Stimulated activated CD8-positive, alpha-beta memory T cell treated with anti-CD3 and anti-CD28 coated beads, Interleukin-2, amount 100 ng/mL, for 48 hours (primary cell): ENCODE measurements around the gene CDK17.
"Not testable (repeated sequence)": the region's sequence is repeated elsewhere in the genome, so short reads cannot be mapped to it uniquely, and the experiment has no call there.

ENCODE experiments used
- DNase-seq, 2 donors: peaks; one replicate each; pipeline ENCODE4 v3.0.0-alpha.2; 2020; ENCODE audit warnings: low read depth in 2 of 2

The CDK17 gene

DNA sequence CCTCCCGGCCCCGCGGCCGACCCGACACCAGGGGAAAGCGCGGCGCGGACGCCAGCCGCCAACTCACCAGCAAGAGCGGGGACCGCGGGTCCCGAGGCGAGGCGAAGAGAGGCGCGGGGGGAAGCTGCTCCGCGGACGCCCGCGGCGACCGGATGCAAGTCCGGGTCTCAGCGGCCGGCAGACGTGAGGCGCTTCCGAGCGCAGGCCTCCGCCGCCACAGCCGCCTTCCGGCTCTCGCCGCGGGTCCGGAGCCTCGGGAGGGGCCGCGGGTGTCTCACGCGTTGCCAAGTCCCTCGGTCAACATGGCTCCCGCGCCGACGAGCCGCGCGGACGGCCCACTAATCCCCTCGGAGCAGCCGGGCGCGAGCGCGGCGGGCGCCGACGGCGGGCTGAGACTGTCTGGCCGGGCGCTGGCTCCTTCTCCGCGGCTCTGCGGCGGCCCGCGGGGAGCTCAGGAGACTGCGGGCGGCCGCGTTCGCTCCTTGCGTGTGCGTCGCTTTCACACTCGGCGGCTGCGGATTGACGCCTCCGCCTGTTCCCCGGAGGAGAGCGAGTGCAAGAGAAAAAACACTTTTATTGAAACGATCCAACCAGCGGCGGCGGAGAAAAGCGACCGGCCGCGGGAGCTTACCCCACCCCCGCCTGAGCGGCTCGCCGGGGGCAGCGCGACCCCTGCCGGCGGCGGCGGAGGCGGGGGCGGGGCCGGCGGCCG, at the start of gene CDK17:
TSS of gene CDK17 (minus strand) at position 521 of the 712 bp plus-strand sequence. CDS start 65,603 bp downstream, outside the sequence.
- peak; percentile 79 to 81 for DNase-seq

DNA sequence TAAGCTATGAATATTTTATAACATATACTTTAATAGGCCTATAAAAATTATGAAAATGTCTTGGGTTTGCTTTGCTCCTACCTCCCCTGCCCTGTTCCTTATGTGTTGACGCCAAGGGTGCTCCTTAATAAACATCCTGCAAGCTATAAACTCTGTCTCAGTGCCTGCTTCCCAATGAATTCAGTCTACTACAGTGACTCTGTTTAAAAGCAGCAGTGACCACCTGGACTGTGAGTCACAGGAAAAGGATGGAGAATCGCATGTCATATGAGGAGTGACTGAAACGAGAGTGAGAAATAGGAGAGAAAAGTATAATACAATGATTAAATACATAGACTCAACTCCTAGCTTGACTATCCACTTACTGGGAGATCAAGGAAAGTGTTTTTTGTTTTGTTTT, 48.1 kb upstream of the CDK17 start:
- no peak for DNase-seq

DNA sequence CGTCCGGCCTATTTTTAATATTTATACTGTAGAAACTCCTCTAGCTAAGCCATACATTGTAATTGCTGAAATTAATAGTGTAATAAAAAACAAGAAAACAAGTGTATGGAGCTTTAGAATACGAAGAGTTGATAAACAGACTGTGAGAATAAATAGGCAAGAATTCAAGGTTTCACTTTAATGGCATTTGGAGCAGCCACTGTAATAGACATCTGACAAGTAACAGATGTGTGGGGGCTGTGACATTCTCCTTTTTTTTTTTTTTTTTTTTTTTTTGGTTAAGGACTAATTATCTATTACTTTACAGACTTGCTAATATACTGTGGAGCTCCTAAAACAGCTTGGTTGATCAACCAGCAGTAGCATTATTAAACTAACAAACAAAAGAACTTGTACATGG, 47.0 kb upstream of the CDK17 start:
- no peak for DNase-seq

DNA sequence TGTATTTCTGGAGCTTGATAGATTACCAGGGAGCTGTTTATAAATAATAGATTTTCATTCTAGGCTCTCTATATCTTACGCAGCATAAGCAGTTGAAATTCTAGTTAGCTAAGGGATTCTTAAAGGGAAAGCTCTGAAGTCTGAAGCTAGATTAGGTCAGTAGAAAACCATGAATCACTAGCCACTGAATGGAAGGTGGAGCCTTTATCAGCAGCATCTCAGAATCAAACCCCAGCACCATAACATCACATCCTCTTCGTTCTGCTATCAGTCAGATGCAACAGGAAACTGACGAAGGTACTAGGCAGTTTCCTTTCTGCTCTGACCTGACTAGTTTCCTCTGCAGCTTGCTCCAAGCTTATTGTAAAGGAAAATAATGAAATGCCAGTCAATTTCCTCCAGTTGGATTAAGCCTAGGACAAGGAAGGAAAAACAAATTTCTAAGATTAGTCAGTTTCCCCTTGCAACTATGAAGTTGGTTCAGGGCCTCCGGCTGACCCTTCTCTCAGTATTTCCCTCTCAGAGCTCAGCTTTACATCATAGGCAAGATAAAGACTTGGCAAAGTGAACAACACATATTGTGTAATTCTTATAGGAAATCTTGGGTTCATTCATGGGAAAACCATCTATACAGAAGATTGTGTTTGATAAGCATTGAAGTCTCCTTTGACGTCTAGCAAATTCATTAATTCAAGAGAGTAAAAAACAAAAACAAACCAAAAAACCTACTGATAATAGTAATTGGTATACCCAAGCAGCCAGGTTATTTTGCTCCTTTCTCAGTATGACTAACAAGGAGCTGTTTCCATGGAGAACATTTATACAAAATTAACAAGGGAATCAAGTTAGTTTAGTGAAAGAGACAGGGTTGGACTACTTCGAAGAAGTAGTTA, 45.7 kb upstream of the CDK17 start:
- no peak for DNase-seq

DNA sequence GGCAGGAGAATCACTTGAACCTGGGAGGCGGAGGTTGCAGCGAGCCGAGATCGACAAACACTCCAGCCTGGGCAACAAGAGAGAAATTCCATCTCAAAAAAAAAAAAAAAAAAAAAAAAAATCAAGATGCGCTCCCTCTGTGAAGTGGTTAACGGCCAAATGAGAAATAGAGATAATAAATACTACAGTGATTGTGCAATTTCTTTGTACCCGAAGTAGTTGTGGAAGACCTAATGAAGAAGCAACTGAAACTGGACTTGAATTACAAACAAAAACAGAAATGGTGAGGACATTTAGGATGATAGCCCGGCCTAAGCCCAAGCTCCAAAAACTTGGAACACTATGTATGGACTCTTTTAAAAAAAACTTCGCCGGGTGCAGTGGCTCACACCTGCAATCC, 44.2 kb upstream of the CDK17 start:
- DNase-seq: no peak

DNA sequence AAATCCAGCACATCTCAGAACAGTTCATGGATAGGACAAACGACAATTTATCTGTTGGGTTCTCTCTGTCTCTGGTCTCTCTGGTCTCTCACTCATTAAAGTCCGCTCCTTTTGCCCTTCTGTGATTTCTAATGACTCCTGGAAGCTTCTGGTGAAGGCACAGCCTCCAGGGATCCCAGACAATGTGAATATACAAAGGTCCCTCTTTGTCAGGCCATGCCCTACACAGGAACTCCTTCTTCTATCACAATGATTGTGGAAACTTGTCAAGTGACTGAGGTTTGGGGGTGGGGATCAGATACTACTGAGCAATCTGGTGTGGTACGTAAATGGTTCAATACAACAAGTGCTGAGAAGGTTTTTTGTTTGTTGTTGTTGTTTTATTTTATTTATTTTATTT, 42.7 kb upstream of the CDK17 start:
- no peak for DNase-seq

DNA sequence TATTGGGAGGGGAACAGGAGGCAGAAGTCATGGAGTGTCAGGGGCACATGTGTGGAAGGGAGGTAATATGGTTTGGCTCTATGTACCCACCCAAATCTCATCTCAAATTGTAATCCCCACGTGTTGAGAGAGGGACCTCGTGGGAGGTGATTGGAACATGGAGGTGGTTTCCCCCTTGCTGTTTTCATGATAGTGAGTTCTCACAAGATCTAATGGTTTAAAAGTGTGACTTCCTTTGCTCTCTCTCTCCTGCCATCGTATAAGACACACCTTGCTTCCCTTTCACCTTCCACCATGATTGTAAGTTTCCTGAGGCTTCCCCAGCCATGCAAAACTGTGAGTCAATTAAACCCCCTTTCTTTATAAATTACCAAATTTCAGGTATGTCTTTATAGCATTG, 41.6 kb upstream of the CDK17 start:
- no peak for DNase-seq

DNA sequence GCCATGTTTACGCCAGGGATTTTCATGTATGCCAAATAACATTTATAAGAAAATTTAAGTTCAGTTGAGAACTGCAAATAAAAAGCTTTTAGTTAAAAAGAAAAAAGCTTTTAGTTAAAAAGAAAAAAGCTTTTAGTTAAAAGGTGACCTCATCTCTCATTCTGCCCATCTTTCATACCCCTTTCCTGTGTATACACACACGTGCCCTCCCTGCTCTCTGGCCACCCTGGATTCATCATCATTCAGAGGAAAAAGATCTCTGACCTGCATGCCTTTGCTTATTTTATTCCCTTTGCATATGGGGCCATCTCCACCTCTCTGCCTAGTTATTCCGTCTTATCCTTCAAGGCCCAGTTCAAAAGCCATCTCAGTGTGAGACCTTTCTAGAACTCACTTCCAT, 38.1 kb upstream of the CDK17 start:
- DNase-seq: no peak

DNA sequence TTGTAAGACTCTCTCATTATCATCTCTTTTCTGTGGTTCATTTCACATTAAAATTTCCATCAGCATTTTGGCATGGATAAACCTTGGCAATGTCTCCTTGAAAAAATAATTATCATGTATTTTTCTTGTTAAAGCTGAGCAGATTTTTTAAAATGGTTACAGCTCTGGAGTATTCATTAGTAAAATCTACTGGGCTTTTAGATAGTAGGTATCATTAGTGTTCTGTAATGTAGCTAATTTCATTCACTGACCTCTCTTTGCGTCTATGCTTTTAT, 36.9 kb upstream of the CDK17 start:
- DNase-seq: no peak

DNA sequence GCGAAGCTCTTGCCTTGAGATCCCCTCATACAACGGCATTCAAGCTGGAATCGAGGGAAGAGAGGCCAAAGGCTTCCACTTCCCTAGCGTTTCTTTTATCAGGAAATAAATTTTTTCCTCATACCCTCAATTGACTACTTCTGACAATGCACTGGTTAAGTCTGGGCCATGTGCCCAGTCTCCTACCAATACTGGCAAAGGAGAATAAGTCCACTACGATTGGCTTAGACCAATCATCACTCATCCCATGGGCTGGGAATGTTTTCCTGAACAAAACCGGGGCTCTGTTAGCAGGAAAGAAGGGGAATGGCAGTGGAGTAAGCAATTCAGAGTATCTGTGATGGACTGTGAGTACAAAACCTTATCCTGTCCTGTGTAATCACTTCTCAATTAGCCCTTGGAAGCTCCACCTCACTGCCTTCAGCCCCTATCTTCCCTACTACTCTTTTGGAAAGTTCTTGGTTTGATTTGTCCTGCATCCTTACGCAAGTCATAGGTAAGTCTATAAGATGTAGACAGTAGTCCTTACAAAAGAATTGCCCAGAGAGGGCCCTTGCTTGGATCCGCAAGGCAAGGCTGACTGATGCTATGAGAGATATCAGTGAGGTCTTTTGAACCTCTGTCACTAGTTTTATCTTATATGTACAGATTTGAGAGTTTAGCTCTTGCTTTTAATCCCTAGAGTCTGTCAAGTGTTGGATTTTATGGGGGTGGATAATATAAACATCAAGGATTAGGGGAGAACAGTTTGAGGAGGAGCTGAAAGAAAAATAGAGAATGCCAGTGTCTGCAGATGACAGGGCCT, 36.3 kb upstream of the CDK17 start:
- no peak for DNase-seq

DNA sequence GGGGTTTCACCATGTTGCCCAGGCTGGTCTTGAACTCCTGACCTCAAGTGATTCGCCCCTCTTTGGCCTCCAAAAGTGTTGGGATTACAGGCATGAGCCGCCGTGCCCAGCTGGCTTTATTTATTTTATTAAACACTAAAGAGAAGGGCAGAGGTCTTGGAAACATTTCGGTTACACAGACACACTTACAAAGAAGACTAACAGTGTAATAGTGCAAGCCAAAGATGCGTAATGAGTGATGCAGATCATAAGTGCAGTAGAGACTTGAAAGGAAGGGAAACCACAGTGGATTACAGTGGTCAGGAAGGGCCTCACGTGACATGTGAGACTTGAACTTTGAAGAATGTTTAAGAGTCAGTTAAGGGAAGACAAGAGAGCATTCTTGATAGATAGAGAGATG, 33.9 kb upstream of the CDK17 start:
- peak; percentile 20 to 36 for DNase-seq

DNA sequence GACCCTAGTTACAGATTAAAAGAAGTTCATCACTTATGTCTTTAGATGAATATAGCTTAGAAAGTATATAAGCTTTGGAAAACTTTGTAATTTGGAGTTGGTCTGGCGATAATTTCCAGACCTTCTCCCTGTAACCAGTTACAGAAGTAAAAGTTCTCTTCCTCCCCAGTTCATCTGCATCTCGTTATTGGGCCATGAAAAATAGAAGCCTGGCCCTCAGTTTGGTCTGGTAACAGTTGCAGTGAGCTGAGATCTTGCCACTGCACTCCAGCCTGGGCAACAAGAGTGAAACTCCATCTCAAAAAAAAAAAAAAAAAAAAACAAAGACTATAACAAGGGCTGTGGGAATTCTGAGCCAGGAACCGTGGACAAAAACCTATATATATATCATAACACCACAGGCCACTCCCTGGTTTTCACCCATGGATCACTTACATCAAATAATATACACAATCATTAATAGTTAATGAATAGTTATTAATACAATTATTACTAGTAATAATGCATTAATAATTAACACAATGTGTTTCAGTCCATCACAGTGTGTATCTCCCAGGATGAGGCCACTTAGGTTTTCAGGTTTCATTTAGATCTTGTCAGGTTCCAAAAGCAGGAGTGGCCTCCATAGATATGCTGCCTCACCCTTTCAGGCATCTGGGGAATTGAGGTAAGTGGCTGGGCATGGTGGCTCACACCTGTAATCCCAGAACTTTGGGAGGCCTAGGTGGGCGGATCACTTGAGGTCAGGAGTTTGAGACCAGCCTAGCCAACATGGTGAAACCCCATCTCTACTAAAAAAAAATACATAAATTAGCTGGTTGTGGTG, 32.5 kb upstream of the CDK17 start:
- not testable (repeated sequence) for DNase-seq

DNA sequence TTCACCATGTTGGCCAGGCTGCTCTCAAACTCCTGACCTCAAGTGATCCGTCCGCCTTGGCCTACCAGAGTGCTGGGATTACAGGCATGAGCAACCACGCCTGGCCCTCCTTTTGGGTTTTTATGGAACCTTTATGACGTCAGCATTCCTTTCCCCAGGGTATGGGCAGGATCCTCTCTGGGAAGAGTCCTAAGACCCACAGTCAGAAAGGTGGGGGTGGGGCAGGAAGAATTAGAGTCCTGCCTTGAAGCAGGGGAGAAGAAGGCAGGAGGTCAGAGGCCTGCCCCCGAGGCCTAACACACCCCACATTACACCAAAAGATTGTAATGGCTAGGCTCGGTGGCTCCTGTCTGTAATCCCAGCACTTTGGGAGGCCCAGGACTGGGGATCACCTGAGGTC, 30.8 kb upstream of the CDK17 start:
- DNase-seq: no peak

DNA sequence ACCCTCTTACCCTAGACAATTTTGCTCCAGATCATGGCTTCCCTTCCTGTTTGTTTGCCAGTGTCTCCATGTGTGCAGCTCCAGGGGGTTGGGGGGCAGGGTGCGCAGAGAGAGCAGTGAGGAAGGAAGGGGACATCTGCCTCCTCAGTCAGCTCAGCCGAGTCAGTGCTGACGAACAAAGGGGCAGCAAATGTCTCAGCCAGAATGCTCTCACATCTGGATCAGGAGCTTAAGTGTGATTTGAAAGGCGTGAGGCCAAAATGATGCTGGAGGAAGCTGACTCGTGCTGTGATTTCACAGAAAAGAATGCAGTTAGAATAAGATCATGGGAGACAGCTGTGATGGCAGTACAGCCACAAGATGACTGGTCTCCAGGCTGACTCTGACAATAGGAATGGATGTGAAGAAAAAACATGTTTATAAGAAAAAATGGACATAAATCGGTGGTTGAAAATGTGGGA, 27.1 kb upstream of the CDK17 start:
- peak in 1 of 2 donors; percentile 34 for DNase-seq

DNA sequence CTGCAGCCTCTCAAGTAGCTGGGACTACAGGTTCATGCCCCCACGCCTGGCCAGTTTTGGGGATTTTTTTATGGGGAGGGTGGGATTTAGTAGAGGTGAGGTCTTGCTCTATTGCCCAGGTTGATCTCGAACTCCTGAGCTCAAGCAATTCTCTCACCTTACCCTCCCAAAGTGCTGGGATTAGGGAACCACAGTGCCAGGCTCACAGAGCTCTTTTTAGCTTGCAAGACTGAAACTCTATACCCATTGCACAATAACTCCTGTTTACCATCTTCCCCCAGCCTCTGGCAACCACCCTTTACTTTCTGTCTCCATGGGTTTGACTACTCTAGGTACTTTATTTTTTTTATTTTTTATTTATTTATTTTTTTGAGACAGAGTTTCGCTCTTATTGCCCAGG, 25.7 kb upstream of the CDK17 start:
- no peak for DNase-seq

DNA sequence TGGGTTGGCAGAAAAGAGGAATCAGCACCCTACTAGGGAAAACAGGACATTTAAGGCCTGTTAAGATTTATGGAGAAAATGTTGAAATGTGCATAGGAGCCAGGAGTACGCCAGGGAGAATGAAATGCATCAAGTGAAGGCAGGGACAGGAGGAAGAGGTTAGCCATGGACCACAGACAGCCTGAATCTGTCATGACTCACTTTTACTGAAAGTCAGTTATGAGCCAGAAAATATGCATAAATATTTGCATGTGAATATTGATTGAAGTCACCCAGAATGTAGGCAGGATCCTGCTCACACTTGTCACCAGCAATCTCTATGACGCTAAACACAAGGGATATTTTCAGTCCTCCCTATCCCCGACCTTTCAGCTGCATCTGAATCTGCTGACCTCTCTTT, 25.1 kb upstream of the CDK17 start:
- DNase-seq: no peak

DNA sequence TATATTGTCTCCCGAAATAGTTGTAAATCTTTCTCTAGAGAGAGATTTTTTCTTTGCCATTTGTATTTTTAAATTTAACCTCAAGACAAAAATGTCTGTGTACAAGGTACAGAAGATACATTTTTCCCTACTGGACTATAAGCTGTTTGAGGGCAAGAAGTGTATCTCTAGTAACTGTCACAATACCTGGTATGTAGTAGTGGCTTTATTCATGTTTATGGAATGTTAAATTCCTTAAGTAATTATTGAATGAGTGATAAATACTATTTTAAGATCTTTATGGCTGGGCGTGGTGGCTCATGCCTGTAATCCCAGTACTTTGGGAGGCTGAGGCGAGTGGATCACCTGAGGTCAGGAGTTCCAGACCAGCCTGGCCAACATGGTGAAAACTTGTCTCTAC, 24.4 kb upstream of the CDK17 start:
- DNase-seq: no peak

DNA sequence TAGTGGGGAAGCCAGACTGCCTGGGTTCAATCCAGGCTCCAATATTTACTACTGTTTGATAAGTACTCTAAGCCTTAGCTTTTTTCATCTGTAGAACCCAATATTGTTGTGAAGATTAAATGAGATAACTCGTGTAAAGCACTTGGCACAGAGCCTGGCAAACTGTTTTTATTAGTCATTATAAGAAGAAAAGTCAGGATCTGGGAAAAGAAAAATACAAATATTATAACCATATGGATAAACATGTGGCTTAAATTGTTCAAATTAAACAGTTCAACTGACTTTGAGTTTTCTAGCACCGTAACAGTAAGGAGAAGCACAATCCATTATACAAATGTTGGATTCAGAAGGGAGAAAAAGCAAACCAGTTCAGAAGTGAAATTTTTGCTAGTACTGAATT, 22.0 kb upstream of the CDK17 start:
- no peak for DNase-seq

DNA sequence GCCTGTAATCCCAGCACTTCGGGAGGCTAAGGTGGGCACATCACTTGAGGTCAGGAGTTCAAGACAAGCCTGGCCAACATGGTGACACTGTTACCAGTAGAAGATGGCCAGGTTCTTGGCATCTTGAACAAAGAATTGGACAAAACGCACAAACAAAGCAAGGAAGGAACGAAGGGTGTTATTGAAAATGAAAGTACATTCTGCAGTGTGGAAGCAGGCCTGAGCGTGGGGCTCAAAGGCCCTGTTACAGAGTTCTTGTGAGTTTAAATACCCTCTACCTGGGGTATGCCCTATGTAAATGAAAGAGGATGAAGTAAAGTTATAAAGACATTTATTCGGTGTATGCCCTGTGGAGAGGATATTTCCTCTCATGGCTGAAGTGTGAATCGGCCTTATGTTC, 20.8 kb upstream of the CDK17 start:
- DNase-seq: no peak

DNA sequence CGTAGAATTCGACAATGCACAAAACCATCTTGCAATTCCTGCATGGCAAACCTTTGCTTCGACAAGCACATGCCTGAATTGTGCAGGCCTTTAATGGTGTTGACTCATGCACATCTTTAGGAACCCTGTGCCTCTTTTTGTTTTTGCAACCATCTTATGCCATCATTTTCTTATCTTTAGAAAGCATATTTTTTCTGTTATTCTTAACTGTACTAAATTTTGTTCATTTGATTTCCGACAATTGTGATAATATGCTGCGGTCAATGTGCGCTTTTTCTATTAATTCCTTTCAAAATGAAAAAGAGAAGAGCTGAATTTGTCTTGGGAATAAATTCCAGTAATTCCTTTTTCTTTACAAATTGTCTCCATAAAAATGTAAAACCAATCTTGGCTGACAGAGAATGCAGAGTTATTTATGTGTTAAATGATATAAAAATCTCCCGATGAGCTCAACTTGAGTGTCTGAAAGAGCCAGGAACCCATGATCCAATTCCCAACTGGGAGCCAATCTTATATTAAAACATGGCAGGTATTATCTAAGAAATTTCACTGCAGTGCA, 20.1 kb upstream of the CDK17 start:
- DNase-seq: no peak

DNA sequence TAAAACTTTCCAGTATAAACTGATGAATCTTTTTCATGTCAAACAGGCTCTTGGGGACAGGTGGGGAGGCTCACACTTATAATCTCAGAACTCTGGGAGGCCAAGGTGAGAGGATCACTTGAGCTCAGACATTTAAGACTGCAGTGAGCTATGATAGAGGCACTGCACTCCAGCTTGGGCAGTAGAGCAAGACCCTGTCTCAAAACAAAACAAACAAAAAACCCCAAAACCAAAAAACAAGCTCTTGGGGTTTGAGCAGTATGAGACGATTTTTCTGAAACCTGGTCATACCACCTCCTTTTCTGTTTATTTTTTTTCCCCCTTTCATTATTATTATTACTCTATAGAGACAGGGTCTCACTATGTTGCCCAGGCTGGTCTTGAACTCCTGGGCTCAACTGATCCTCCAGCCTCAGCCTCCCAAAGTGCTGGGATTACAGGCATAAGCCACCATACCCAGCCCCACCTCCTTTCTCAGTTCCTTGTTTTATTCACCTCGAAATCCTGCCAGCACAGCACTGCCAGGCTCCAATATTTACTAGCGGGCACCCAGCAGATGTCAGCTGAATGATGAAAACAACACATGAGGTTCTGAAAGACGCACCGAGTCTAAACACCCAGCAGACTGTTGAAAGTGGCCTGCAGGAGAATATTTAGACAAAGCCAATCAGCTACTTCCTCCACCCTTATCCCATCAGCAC, 19.5 kb upstream of the CDK17 start:
- DNase-seq: no peak
